Upper lobe of left lung (tissue), 6 donors: ENCODE measurements around the gene WDR6. TPM values are rescaled to one million over a fixed set of nuclear protein-coding genes. Genes with fewer than 3 reads are reported as not detected.

ENCODE experiments used
- ATAC-seq, 2 donors: fragments of 200-7000 bp; cut with Tn5 transposase; one replicate each; pipeline ENCODE4 v1.9.1; 2022; ENCODE audit warnings: mild to moderate bottlenecking in 2 of 2, moderate library complexity in 2 of 2; ENCODE audit not compliant: low FRiP score in 2 of 2
- DNase-seq, 2 donors: peaks; one replicate each; pipeline ENCODE4 v3.0.0-alpha.2; 2019 to 2020
- H3K27ac ChIP-seq, 4 donors: fragments of 200-600 bp; sonication (generic); one replicate each; pipeline ENCODE4 v1.5.1; 2016 to 2019
- H3K27me3 ChIP-seq, 4 donors: fragments of 200-600 bp; sonication (generic); one replicate each; pipeline ENCODE4 v1.5.1; 2017 to 2019
- H3K36me3 ChIP-seq, 4 donors: fragments of 200-600 bp; sonication (generic); one replicate each; pipeline ENCODE4 v1.5.1; 2016 to 2019
- H3K4me1 ChIP-seq, 4 donors: fragments of 200-600 bp; sonication (generic); one replicate each; pipeline ENCODE4 v1.5.1; 2018 to 2019
- H3K4me3 ChIP-seq, 4 donors: fragments of 200-600 bp; sonication (generic); one replicate each; pipeline ENCODE4 v1.5.1; 2017 to 2019; ENCODE audit warnings: mild to moderate bottlenecking in 2 of 4, moderate library complexity in 1 of 4
- H3K9me3 ChIP-seq, 4 donors: fragments of 200-600 bp; sonication (generic); one replicate each; pipeline ENCODE4 v1.5.1; 2018 to 2019
- EP300 ChIP-seq, 4 donors: sonication (generic); formaldehyde crosslinking; IDR thresholded peaks; one replicate each; pipeline ENCODE4 v1.5.1; 2017; ENCODE audit warnings: antibody characterized with exemption in 4 of 4, control low read depth in 2 of 4
- POLR2A ChIP-seq, 4 donors: fragments of 450-650 bp; IDR thresholded peaks; one replicate each; pipeline ENCODE4 v1.5.1; 2016 to 2017; ENCODE audit warnings: antibody characterized with exemption in 4 of 4, mild to moderate bottlenecking in 2 of 4
- POLR2AphosphoS5 ChIP-seq, 2 donors: sonication (generic); formaldehyde crosslinking; IDR thresholded peaks; one replicate each; pipeline ENCODE4 v1.5.1; 2017; ENCODE audit warnings: antibody characterized with exemption in 2 of 2
- whole genome bisulfite sequencing, 2 donors: methylation state at CpG; one replicate each; pipeline ENCODE4 v1.1.5; 2017 to 2018; 5-methylcytosine and 5-hydroxymethylcytosine counted together
- total RNA-seq, 6 donors: library from RNA; depleted of rRNA in 4 of 6; stranded (reverse); fragments of >200 nt in 4 of 6; gene quantifications; one replicate each; pipeline versions ENCODE4 v1.1.0 to v1.2.1, GENCODE V29; 2016 to 2021
- TF ChIP-seq, protein P1 (sequence below), 6 experiments: fragments of 450-650 bp in 4 of 6; fragments of 200-600 bp in 2 of 6; sonication (generic) in 2 of 6; IDR thresholded peaks; one replicate each; pipeline ENCODE4 v1.5.1; 2016 to 2019; ENCODE audit warnings: antibody characterized with exemption in 6 of 6
- donor health status: DM: no; HTN: no; CAD: no; lungs with moderate emphysema.
- donor health status: DM: no; HTN: yes; CAD: no; lungs with severe emphysema.

Gene WDR6
- total RNA-seq, 6 donors from 2014 or later, result 100 to 279 (median 123) TPM

DNA sequence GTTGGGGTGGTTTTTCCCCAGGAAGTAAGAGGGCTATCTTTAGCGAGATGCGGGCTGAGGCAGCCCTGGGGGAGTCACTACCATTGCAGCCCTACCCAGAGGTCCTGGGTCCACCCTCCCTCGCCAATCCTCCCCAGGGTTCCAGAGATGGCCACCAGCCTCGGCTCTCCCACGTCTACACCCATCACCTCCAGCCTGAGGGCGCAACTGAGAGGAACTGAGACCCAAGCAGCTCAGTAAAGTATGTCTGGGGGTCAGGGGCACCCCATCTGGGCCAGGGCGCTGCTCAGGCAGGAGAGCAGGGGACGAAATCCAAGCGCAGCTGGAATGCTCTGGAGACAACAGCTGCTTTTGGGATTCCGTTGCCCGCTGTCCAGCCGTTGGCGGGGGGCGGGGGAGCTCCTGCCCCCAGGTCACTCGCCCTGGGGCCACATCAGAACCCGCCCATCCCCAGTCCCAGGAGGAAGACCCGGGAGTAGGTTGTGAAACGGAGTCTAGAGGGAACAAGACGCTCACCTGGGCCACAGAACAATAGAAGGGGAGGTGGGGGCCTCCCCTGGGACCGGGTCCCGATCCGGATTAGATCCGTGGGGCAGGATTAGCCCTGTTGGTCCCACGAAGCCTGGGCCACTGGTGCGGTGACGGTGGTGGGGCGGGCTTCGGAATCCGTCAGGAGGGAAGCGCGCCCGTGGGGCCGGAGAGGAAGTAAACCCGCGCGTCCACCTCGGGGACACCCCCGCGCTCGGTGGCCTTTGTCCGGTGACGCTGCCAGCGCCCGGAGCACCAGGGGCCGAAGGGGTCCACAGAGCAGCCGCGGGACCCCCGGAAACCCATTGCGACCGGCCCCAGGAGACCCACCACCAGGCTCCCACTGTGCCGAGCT is 13.4 kb downstream of the WDR6 start:
- 3% methylated on average over 11 to 30 of the region's 51 CpGs for WGBS, 2 donors
- H3K4me1 ChIP-seq, result peaks cover 38 to 54% (median 44%) of the 10 kb centered on the region in 4 donors
- ATAC-seq (peak; percentile 1 to 25), DNase-seq (peak; percentile 74 to 93)
- H3K4me3 ChIP-seq, result peak overlapping the region; percentile 46 to 92 (median 78)
- H3K27me3 ChIP-seq, result no peaks in the 10 kb centered on the region
- H3K27ac ChIP-seq, result peak overlapping the region; percentile 97 to 100 (median 99)
- H3K9me3 ChIP-seq, result no peaks in the 10 kb centered on the region
- TF ChIP-seq POLR2AphosphoS5 (IDR thresholded peaks at IDR 0.05) (no peak), EP300 (IDR thresholded peaks at IDR 0.05) (no peak), POLR2A (IDR thresholded peaks at IDR 0.05) (no peak)
- TF ChIP-seq, protein P1, sequence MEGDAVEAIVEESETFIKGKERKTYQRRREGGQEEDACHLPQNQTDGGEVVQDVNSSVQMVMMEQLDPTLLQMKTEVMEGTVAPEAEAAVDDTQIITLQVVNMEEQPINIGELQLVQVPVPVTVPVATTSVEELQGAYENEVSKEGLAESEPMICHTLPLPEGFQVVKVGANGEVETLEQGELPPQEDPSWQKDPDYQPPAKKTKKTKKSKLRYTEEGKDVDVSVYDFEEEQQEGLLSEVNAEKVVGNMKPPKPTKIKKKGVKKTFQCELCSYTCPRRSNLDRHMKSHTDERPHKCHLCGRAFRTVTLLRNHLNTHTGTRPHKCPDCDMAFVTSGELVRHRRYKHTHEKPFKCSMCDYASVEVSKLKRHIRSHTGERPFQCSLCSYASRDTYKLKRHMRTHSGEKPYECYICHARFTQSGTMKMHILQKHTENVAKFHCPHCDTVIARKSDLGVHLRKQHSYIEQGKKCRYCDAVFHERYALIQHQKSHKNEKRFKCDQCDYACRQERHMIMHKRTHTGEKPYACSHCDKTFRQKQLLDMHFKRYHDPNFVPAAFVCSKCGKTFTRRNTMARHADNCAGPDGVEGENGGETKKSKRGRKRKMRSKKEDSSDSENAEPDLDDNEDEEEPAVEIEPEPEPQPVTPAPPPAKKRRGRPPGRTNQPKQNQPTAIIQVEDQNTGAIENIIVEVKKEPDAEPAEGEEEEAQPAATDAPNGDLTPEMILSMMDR (IDR thresholded peaks at IDR 0.05), result no peak
- peaks cover 15 to 37% (median 31%) of the 10 kb centered on the region in 4 donors for H3K36me3 ChIP-seq

GRCh38 chr3:49021213-49021812 is 14.1 kb downstream of the WDR6 start:
- DNase-seq (peak; percentile 99 to 100), ATAC-seq (peak; percentile 94 to 96)
- peaks cover 38 to 54% (median 44%) of the 10 kb centered on the region in 4 donors for H3K4me1 ChIP-seq
- H3K4me3 ChIP-seq, result peak overlapping the region; percentile 71 to 92 (median 78)
- H3K9me3 ChIP-seq, result no peaks in the 10 kb centered on the region
- WGBS, 2 donors, result 1% methylated on average over 40 of the region's 60 CpGs; no CpG with 5 or more reads in 1 of the 2 donors
- H3K36me3 ChIP-seq, result peaks cover 13 to 37% (median 34%) of the 10 kb centered on the region in 4 donors
- H3K27me3 ChIP-seq, result no peaks in the 10 kb centered on the region
- TF ChIP-seq EP300 (IDR thresholded peaks at IDR 0.05) (peak in 1 of 4 donors; percentile 72), POLR2AphosphoS5 (IDR thresholded peaks at IDR 0.05) (peak; percentile 99 to 100), POLR2A (IDR thresholded peaks at IDR 0.05) (peak; percentile 71 to 100 (median 98))
- TF ChIP-seq, protein P1 (IDR thresholded peaks at IDR 0.05), result no peak
- H3K27ac ChIP-seq, result peak overlapping the region; percentile 97 to 100 (median 99)

DNA sequence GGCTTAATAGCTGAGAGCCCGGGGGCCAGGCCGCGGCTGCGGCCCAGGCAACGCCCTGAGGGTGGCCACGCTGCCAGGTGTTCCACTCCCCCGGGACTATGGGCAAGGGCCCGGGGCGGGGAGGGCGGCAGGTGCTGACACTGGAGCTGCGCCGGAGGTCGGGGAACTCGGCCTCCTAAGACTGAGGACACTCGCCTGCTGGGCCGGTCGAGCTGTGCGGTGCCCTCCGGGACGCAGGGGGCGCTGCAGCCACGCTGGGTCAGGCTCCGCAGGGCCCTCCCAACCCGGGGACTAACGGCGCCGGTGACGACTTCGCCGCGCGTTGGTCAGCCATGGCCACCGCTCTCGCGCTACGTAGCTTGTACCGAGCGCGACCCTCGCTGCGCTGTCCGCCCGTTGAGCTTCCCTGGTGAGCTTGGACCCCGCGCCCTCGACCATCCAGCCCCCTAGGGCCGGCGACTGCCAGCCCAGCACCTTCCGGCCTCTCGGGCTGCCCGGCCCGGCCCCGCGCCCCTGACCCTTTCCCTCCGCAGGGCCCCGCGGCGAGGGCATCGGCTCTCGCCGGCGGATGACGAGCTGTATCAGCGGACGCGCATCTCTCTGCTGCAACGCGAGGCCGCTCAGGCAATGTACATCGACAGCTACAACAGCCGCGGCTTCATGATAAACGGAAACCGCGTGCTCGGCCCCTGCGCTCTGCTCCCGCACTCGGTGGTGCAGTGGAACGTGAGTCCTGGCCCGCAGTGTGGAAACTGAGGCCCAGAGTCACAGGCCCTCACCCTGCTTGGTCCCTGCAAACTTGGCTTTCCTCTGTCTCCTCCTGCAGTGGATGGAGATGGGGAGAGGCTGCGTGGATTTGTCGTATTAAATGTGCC is 14.9 kb downstream of the WDR6 start, which contains the start of gene NDUFAF3:
Gene NDUFAF3, plus strand, starts transcription at position 309 of the 875 bp plus-strand sequence. Its CDS starts 24 bp downstream, at position 333.
- peaks cover 38 to 51% (median 42%) of the 10 kb centered on the region in 4 donors for H3K4me1 ChIP-seq
- H3K4me3 ChIP-seq, result peak within 1 kb of the TSS; percentile 71 to 92 (median 78)
- peaks cover 13 to 40% (median 36%) of the 10 kb centered on the region in 4 donors for H3K36me3 ChIP-seq
- WGBS, 2 donors, result 0 to 2% methylated on average over 3 to 13 of the region's 83 CpGs
- DNase-seq (peak; percentile 93 to 99), ATAC-seq (peak; percentile 94 to 95)
- no peaks in the 10 kb centered on the region for H3K27me3 ChIP-seq
- peak within 1 kb of the TSS; percentile 97 to 100 (median 99) for H3K27ac ChIP-seq
- no peaks in the 10 kb centered on the region for H3K9me3 ChIP-seq
- TF ChIP-seq POLR2A (IDR thresholded peaks at IDR 0.05) (peak in 2 of 4 donors; percentile 79 to 94), EP300 (IDR thresholded peaks at IDR 0.05) (peak in 1 of 4 donors; percentile 34), POLR2AphosphoS5 (IDR thresholded peaks at IDR 0.05) (peak; percentile 86 to 91)
- TF ChIP-seq, protein P1 (IDR thresholded peaks at IDR 0.05), result peak; percentile 98 to 100 (median 100)

DNA sequence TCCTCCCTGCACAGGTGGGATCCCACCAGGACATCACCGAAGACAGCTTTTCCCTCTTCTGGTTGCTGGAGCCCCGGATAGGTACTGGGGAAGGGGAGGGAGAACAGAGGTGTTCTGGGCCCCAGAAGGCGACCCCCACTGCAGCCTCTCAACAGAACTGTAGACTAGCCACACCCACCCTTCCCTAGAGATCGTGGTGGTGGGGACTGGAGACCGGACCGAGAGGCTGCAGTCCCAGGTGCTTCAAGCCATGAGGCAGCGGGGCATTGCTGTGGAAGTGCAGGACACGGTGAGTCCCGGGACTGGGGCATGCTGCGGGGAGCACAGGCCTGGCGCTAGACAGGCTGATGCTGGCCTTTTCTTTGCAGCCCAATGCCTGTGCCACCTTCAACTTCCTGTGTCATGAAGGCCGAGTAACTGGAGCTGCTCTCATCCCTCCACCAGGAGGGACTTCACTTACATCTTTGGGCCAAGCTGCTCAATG is 15.5 kb downstream of the WDR6 start:
- H3K27ac ChIP-seq, result peak overlapping the region; percentile 97 to 100 (median 99)
- no peaks in the 10 kb centered on the region for H3K9me3 ChIP-seq
- no peak for ATAC-seq
- H3K4me3 ChIP-seq, result peak overlapping the region; percentile 71 to 92 (median 78)
- TF ChIP-seq, protein P1 (IDR thresholded peaks at IDR 0.05), result no peak
- TF ChIP-seq POLR2AphosphoS5 (IDR thresholded peaks at IDR 0.05) (no peak), POLR2A (IDR thresholded peaks at IDR 0.05) (no peak), EP300 (IDR thresholded peaks at IDR 0.05) (no peak)
- no peaks in the 10 kb centered on the region for H3K27me3 ChIP-seq
- 29 to 54% methylated on average over 6 to 9 of the region's 12 CpGs for WGBS, 2 donors
- H3K4me1 ChIP-seq, result peaks cover 32 to 48% (median 36%) of the 10 kb centered on the region in 4 donors
- no peak for DNase-seq
- peaks cover 13 to 47% (median 36%) of the 10 kb centered on the region in 4 donors for H3K36me3 ChIP-seq
